Right hindlimb (tissue), 1 donor: ENCODE data around the gene TMEM198.

Experiments
- DNase-seq: peaks from one replicate; pipeline ENCODE4 v3.0.0-alpha.2; 2018

Gene TMEM198

DNA sequence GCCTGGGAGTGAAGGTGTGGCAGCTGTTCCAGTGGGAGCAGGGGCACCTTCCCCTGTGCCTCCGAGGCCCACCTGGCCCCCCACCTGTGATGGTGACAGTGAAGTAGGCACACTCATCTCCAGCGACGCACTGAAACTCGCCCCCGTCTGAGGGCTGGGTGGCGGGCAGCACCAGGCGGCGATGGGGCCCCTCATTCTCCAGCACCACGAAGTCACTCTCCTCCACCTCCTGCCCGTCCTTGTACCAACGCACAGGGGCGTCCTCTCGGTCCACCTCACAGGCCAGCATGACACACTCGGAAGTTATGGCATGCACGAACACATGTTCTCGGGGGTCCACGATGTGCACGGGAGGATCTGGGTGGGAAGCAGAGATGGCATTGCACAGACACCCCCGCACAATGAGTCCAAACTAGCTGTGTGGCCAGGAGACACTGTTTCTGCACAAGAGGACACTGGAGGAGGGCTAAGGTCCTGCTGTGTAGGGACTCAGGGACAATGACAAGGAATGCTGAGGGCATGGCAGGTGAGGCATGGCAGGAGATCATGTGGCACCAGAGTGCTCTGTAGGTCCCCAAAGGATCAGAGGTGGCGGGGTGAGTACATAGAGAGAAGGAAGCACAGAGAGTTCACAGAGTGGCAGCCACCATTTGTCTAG, 19.6 kb downstream of the TMEM198 start:
- DNase-seq, result no peak

DNA sequence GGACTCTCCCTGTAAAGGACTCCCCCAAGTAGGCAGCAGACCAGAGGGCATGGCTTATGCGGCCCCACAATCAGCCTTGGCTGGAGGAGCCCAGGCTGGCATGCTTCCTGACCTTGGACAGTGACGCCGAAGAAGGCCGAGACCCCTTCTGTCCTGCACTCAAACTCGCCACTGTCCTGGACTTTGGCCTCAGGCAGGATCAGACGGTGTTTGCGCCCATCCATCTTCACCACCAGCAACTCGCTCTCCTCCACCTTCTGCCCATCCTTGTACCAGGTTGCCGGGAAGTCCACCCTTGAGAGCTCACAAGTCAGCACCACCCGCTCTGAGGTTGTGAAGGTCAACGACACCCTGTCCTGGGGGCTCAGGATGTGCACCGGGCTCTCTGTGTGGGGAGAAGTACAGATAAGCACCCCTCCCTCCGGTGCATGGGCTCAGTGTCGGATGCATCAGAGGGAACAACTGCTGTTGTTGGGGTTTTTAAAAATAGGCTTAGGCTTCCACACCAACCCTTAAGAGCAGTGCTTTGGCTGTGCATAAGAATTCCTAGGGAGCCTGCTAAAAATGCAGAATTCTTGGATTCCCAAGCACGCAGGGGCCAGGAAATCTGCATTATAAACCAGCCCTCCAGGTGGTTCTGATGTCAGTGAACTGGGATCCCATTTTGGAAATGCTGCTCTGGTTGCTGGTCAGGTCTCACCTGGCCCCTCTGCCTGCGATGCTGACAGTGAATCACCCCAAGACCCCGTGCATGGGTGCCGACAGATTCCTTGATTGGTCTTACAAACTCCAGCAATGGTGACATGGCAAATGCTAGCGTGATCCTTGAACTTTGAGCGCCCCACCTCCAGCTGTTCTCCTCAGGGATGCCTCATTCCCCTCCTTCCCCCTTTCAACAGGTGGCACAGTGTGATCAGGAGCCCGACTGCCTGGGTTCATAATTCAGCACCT, 21.6 kb downstream of the TMEM198 start:
- DNase-seq, result no peak

DNA sequence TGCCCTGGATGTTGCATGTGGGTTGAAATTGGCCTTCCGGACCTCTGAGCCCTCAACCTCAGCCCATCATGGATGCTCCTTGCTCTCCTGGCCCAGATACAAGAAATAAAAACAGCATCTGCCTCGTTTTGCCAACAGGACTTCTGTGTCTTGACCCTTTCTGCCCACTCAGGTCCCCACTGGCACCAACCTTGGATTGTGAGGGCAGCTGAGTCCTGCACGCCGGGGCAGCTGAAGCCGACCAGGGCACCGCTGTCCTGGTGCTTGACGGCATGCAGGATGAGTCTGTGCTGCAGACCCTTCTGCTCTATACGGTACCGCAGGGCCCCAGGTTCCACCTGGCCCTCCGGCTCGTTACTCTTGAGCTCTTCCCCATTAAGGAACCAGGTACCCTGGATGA, 22.8 kb downstream of the TMEM198 start:
- DNase-seq, result no peak

DNA sequence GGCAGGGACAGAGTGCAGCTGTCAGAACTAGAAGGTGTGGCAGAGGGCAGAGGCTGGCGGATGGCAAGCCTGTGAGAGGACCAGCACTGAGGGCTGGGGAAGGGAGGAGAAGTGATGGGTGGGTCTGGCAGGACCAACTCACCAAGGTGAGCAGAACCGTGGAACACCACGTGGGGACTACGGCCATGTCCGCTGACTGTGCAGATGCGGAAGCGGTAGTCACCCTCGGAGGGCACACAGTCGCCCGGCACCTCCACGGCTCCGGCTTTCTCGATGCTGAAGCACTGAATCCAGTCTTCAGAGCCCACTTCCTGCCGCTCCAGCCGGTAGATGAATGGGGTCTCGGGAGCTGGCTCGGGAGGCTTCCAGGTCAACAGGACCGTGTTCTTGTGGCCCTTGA, 23.3 kb downstream of the TMEM198 start:
- DNase-seq, result no peak

DNA sequence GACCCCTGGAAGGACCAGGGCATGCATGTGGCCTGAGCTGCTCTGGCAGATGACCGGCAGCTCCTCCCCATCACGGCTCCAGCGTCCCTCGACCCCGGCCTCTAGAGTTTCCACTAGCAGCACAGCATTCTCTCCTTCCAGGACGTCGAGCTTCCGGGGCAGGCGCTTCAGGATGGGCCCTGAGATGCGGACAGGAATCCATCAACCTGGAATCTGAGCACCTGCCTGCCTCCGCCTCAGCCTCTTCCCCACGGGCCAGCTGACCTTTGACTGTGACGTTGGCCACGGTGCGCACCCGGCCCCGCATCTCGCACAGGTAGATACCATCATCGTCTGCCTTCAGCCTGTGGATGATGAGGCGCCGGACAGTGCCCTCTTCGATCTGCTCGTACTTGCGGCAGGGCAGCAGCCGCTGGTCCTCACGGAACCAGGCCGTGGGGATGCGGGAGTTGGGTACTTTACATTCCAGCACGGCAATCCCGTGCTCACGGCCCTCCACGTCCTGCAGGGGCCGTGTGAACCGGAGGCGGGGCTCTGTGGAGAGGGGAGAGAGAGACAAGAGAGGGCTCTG, 24.0 kb downstream of the TMEM198 start:
- no peak for DNase-seq

DNA sequence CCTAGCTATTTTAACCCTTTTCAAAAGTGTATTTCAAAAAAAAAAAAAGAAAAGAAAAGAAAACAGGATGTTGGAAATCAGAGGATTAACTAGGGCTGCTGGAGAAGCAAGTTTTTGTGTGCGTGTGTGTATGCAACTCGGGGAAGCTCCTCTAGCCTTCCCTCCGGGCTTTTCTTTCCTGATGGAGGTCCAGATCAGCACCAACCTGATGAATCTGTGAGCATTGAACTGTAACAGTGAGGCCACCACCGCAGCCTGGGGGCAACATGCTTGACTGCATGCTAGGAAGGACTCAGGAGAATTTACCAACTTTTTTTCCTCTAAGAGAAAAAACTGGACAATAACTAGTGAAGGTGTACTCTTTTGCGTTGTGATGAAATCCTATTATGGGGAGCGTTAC, 25.2 kb downstream of the TMEM198 start:
- no peak for DNase-seq

DNA sequence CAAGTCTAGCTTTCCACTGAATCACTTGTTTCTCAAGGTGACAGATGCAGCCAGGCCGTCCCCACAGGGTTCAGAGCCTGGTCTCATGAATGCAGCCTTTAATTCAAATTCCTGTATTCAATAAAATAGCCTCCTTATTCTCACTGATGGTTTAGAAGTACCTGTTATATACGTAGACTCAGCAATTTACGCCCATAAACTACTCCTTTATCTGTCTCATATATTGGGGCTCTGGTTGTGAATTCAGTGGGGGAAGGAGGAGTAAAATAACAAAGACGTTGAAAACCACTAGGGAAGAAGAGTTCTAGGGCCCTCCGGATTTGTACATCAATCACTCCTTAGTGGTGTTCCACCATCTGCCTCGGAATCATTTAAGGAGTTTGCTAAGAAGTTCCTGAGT, 25.8 kb downstream of the TMEM198 start:
- DNase-seq, result no peak

DNA sequence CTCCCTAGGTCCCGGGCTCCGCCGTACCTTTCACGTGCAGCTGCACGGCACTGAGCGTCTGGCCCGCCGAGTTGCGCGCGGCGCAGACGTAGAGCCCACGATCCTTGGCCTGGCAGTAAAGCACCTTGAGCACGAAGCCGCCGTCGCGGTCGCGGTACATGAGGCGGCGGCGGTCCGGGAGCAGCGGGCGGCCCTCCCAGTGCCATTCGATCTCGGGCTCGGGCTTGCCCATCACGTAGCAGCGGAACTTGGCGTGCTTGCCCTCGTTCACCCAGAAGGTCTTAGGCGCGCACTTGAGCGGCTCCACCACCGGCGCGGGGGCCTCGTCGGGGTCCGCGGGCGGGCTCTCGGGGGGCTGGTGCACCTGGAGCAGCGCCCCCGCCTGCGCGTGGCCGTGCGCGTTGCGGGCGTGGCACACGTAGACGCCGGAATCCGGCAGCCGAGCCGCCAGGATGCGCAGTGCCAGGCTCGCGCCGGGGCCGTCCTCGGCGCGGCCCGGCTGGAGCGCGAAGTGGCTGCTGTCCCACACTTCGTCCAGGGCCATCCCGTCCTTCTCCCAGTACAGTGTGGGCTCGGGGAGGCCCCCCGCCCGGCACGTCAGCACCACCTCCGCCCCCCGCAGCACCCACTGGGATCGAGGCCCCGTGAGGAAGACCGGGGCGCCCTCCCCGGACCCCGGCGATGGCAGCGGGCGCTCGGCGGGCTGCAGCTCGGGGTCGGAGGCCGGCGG, 26.5 kb downstream of the TMEM198 start:
- no peak for DNase-seq

DNA sequence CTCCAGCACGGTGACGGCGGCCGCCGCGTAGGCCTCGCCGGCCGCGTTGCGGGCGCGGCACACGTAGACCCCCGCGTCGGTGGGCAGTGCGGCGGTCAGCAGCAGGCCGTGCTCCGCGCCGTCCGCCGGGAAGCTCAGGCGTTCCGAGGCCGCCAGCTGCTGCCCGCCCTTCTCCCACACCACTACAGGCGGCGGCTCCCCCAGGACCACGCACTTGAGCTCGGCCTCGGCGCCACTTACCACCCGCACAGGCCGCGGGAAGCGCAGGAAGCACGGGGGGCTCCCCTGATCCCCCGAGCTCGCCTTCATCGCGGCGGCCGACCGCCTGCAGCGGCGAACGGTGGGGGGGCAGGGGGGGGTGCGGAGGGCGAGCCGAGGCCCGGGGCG, 27.1 kb downstream of the TMEM198 start:
- no peak for DNase-seq

DNA sequence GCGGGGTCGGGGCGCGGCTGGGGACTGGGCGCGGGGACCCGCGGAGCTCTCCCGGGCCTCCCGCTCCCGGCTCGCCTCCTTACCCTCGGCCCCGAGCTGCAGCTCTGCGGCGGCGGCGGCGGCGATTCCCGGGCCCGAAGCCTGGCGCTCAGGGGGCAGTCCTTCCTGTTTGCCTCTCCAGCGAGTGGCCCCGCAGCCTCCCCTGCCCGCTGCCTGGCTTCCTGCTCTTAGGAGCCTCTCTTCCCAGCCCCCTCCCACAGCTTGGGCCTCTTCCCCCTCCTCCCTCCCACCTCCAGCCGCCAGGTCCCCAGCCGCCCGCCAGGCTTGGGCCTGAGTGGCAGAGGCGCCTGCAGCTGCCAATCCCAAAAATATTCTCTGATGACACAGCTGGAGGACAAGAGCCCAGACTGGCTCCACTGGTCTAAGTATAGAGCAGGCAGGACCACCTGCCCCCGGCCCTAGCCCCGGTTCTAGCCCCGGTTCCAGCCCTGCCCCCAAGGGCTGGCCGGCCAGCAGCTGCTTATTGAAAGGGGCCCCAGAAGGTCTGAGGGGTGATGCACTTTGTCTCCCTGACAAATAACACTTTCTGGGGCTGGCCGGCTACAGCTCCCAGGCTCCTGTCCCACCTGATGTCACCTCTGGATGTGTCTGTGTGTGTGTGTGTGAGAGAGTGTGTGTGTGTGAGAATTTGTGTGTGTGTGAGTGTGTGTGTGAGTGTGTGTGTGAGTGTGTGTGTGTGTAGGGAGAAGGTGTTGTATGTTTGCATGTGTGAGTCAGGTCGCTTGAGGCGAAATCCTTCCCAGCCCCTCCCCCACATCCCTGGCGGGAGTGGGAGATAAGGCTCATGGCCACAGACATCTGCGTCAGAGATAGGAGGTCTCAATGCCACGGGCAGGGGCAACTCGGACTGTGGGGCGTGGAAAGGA, 27.7 kb downstream of the TMEM198 start, which contains the start of gene OBSL1:
Gene OBSL1 (minus strand): TSS at position 229 of the 926 bp plus-strand sequence. CDS start 307 bp downstream, outside the sequence.
- DNase-seq, result peak; percentile 92

DNA sequence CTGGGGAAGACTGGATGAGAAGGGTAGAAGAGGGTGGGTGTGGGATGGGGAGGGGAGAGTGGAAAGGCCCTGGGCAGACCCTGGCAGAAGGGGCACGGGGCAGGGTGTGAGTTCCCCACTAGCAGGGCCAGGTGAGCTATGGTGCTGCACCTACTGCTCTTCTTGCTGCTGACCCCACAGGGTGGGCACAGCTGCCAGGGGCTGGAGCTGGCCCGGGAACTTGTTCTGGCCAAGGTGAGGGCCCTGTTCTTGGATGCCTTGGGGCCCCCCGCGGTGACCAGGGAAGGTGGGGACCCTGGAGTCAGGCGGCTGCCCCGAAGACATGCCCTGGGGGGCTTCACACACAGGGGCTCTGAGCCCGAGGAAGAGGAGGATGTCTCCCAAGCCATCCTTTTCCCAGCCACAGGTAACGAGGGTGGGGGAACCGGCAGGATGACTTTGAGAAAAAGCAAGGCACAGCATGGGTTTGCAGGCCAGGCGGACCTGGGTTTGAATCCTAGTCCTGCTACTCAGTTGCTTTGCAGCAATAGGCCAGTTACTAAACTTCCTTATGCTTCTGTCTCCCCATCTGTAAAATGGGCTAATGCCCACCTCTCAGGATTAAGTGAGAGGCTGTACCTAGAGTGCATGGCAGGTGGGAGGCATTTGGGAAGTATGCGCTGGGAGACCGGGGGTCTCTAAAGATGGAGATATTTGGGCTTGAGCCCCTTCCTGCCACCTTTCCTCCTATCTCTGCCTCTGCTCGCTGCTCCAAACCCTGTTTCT, 28.6 kb downstream of the TMEM198 start, which contains the start of gene INHA:
Gene INHA (plus strand): TSS at position 74 of the 765 bp plus-strand sequence. CDS start 65 bp downstream, at position 139.
- DNase-seq, result no peak

DNA sequence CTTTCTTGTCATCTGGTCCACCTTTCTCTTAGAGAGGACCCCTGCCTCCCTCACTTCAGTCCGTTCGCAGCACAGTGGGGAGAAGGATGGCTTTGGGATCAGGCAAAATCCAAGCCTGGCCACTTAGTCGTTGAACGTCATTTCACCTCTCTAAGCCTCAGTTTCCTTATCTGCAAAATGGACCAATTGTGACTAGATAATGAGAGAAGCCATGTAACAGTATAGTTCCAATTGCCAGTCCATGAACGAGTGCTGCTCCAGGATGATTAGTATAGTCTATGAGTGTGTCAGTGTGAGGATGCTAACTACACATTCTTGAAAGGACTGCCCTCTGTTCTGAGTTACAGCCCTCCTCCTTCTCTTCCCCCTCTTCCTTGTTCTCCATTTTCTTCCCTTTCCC, 29.3 kb downstream of the TMEM198 start:
- DNase-seq, result no peak

DNA sequence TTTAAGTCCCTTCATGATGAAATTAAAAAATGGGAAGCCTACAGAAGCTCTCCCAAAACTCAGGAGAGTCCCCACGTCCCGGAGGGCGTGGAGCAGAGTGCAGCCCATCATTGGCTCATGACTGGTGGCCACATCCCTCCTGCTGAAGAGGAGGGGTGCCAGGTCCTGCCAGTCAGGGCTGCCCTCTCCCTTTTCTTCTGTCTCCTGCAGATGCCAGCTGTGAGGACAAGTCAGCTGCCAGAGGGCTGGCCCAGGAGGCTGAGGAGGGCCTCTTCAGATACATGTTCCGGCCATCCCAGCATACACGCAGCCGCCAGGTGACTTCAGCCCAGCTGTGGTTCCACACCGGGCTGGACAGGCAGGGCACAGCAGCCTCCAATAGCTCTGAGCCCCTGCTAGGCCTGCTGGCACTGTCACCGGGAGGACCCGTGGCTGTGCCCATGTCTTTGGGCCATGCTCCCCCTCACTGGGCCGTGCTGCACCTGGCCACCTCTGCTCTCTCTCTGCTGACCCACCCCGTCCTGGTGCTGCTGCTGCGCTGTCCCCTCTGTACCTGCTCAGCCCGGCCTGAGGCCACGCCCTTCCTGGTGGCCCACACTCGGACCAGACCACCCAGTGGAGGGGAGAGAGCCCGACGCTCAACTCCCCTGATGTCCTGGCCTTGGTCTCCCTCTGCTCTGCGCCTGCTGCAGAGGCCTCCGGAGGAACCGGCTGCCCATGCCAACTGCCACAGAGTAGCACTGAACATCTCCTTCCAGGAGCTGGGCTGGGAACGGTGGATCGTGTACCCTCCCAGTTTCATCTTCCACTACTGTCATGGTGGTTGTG, 30.9 kb downstream of the TMEM198 start:
- DNase-seq, result no peak

DNA sequence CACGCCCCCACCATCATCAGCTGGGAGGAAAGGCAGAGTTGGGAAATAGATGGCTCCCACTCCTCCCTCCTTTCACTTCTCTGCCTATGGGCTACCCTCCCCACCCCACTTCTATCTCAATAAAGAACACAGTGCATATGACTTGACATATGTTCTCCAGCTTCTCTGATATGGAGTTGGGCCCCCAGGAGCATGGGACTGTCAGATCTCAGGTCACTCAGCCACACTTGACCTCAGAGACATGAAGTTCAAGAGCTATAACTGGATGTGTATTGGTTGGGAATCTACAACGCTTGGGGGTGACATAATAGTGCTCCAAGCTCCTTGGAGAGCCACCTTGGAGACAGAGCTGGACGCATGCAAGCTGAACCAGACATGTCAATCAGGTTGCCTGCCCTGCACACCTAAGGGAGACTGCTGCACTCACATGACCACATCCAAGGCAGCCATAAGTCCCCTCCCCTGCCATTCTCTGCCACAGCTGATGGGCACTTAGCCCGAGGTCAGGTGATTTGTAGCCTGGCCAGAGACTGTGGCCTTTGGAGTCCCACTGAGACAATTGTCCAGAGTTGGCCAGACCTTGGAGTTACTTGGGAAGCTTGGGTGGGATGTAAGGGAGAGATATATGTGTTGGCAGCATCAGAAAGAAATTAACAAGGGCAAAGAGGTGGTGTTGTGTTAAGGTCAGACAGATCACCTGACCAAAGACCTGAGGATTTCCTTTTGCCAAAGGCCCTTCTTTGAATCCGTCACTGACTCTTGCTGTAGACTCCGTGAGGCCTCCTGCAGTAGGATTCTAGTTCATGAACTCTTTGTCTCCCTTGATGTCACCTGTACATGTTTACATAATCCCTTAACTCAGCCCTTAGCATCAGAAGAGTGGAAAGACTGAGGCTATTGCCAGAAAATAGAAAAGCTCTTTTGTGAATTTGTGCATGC, 32.0 kb downstream of the TMEM198 start:
- DNase-seq, result no peak

DNA sequence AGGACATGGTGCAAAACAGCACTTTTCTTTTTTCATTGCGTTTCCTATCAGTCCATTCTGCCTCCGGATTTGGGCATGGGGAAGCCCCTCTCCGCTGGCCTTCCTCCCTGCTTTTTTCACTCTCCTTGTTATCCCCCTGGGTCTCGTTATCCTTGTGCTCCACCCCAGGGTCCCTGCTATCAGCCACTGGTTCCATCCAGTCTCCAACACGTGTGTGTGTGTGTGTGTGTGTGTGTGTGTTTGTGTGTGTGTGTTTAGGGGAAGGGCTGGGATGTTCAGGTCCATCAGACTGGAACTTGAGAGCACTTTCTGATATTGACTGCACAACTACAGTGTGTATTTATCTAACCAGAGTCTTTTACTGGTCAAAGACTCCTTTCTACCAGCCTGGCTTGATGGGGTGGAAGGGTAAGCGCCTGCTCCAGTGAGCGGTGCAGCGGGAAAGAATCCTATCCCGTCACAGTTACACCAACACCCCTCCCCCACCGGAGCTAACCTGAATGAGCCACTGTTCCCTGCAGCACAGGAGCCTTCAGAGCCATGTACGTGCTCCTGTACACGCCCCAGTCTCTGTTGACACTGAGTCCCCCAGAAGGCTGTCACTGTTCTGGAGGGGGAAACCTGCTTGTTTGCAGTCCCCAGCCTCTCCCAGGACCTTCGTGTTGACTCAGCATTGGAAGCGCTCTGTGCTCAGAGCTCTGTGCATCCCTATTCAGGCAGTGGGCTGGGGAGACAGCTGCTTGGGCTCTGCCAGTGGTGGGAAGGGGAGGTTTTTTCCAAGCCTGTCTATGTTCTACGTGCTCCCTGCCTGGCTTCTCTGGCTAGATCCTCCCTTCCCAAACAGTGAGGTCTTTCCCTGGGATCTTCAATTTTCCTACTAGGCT, 32.9 kb downstream of the TMEM198 start:
- peak; percentile 77 for DNase-seq

DNA sequence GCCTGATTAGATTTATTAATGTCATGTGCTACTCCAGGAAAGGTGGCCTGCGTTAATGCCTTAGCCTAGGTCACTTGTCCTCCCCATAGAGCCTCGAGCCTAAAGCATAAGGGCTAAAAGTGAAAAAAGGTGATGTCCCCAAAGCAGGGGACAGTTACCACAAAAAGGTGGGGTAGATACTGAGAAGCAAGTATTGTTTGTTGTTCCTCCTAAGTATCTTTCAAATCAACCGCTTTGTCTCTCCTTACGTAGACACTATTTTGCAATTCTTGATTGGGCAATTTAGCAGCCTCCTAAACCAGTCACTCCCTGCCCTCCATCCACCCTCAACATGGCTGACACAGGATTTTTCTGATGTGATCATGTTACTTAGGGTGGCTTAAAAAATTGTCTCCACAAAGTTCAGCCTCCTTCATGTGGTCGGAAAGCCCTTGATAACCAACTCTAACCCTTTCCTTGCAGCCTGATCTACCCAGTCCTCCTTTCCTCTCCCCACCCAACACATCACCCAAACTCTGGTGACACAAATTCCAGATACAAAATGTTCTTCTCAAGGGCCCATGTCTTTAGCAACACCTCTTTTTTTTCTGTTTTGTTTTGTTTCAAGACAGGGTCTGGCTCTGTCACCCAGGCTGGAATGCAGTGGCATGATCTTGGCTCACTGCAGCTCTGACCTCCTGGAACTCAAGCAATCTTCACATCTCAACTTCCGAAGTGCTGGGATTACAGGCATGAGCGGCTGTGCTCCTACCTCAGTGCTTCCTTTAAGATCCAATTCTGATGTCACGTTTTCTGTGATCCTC, 35.2 kb downstream of the TMEM198 start:
- no peak for DNase-seq

DNA sequence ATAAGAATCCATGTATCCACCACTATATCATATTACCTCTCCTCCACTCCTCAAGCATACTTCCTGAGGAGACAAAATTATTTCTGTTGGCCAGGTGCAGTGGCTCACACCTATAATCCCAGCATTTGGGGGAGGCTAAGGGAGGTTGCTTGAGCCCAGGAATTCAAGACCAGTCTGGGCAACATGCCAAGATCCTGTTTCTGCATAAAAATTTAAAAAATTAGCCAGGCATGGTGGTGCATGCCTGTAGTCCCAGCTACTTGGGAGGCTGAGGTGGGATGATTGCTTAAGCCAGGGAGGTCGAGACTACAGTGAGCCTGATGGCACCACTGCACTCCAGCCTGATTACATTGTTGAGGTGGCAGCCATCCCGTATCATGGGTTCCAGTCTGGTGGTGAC, 37.5 kb downstream of the TMEM198 start:
- DNase-seq, result no peak
